ENCODE measurements around the gene SLC6A2. TPM values are rescaled to one million over a fixed set of nuclear protein-coding genes. Genes with fewer than 3 reads are reported as not detected.
A peak's percentile ranks its signal among the peaks of the same experiment; 100 is the strongest.

SLC6A2 gene
- total RNA-seq, 2 donors from 2014 or later = not detected

DNA sequence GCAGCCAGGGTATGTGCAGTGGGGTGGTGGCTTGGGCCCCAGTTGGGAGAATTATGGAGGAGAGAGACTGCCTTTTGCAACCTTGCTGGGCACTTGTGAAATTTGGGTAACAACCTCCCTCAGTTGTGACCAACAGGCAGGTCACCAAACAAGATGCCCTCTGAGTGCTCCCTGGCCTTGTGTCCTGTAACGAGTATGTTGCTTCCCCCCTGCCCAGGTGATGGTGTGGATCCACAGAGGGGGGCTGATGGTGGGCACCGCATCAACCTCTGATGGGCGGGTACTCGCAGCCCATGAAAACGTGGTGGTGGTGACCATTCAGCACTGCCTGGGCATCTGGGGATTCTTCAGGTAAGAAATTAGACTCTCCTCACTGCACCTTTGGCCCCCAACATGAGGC, 74.3 kb downstream of the SLC6A2 start:
- Histone ChIP-seq H3K9me3 (no peaks in the 10 kb centered on the region), H3K4me3 (no peak overlapping the region), H3K36me3 (no peaks in the 10 kb centered on the region), H3K4me1 (no peaks in the 10 kb centered on the region), H3K27ac (no peak overlapping the region), H3K27me3 (no peaks in the 10 kb centered on the region)
- TF ChIP-seq, protein P1, sequence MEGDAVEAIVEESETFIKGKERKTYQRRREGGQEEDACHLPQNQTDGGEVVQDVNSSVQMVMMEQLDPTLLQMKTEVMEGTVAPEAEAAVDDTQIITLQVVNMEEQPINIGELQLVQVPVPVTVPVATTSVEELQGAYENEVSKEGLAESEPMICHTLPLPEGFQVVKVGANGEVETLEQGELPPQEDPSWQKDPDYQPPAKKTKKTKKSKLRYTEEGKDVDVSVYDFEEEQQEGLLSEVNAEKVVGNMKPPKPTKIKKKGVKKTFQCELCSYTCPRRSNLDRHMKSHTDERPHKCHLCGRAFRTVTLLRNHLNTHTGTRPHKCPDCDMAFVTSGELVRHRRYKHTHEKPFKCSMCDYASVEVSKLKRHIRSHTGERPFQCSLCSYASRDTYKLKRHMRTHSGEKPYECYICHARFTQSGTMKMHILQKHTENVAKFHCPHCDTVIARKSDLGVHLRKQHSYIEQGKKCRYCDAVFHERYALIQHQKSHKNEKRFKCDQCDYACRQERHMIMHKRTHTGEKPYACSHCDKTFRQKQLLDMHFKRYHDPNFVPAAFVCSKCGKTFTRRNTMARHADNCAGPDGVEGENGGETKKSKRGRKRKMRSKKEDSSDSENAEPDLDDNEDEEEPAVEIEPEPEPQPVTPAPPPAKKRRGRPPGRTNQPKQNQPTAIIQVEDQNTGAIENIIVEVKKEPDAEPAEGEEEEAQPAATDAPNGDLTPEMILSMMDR (IDR thresholded peaks at IDR 0.05) = no peak
- DNase-seq (ENCODE audit: low spot score) = peak; percentile 34

DNA sequence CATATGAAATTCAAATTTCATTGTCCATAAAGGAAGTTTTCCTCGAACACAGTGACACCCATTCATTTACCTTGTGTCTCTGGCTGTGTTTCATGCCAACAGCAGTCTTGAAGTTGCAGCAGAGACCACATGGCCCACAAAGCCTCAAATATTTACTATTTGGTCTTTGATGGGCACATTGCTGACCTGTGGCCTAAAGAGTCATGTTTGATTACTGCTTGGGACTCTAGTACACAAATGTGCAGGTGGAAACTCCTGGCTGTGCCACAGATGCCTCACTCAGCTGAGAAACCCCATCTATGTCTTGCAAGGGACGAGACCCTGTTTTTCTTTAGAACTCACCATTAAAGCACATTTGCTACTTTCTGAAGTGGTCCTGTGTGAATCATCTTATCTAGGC, 76.7 kb downstream of the SLC6A2 start:
- Histone ChIP-seq H3K4me1 (peaks cover 0 to 2% of the 10 kb centered on the region in 2 donors), H3K36me3 (no peaks in the 10 kb centered on the region), H3K27me3 (no peaks in the 10 kb centered on the region), H3K4me3 (no peak overlapping the region), H3K27ac (no peak overlapping the region), H3K9me3 (no peaks in the 10 kb centered on the region)
- TF ChIP-seq, protein P1 (IDR thresholded peaks at IDR 0.05) = no peak
- peak; percentile 34 for DNase-seq (ENCODE audit: low spot score)

DNA sequence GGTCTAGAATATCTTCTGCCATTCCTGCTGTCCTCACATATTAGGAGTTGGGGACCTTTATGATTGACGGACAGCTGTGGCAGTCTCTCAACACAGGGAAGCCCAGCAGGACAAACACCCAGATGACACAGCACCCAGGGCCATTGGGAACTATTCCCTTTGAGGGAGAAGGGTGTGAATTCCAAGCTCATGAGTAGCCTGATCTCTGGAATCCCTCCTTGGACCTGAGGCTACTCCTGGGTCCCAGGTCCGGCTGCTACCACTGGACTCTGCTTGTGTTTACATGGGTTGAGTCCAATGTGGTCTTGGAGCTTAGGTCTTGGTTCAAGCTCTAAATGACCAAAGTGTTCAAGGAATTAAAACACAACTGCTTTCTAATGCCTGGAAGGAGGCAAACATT, 78.9 kb downstream of the SLC6A2 start:
- peak; percentile 34 for DNase-seq (ENCODE audit: low spot score)
- Histone ChIP-seq H3K4me1 (peaks cover 0 to 4% of the 10 kb centered on the region in 2 donors), H3K4me3 (no peak overlapping the region), H3K27me3 (peaks cover 0 to under 1% of the 10 kb centered on the region in 2 donors), H3K36me3 (no peaks in the 10 kb centered on the region), H3K9me3 (no peaks in the 10 kb centered on the region), H3K27ac (no peak overlapping the region)
- TF ChIP-seq, protein P1 (IDR thresholded peaks at IDR 0.05) = no peak

DNA sequence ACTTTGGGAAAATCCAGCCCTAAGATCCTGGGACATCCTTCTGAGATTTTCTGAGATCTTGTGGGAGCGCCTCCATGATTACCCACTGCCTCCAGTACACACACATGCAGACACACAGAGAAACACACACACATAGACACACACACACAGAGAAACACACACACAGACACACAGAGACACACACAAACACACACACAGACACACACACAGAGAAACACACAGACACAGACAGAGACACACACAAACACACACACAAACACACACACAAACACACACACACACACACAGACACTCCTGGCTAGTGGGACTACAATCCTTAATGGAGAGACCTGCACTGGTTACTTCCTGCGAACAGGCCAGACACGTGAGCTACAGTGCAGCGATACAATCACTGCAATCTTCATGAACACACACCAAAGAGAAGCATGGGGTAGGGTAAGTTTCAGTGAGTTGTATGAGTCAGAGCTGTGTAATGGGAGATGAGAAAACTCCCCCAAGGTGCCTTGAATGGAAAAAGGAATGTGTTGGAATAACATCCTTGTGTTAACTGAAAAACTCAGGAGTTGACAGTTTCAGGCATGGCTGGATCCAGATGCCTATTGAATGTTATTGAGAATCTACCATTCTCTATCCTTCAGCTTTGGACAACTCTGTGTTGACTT, 79.5 kb downstream of the SLC6A2 start:
- Histone ChIP-seq H3K4me3 (no peak overlapping the region), H3K36me3 (no peaks in the 10 kb centered on the region), H3K27me3 (peaks cover 0 to 7% of the 10 kb centered on the region in 2 donors), H3K4me1 (peaks cover 0 to 4% of the 10 kb centered on the region in 2 donors), H3K27ac (no peak overlapping the region), H3K9me3 (no peaks in the 10 kb centered on the region)
- DNase-seq (ENCODE audit: low spot score) = peak; percentile 4
- TF ChIP-seq, protein P1 (IDR thresholded peaks at IDR 0.05) = no peak

DNA sequence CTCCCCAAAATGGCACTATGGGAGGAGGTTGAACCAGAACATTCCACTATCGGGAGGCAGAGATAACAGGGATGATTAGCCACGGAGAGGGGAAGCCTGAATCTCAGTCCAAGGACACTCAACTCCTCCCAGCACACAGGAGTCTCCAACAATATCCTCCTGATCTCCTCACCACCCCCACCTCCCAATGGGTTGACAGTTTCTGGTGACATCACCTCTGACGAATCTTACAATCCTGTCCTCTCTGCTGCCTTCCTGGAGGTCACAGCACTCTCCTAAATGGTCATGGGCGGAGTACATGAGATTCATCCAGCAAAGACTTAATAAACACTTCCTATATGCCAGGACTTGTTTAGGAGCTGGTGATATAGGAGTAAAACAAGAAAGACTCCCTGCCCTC, 80.9 kb downstream of the SLC6A2 start:
- H3K27me3 ChIP-seq = peaks cover 0 to 7% of the 10 kb centered on the region in 2 donors
- H3K9me3 ChIP-seq = no peaks in the 10 kb centered on the region
- peak; percentile 18 for DNase-seq (ENCODE audit: low spot score)
- TF ChIP-seq, protein P1 (IDR thresholded peaks at IDR 0.05) = no peak
- H3K27ac ChIP-seq = no peak overlapping the region
- H3K4me3 ChIP-seq = no peak overlapping the region
- peaks cover 0 to 4% of the 10 kb centered on the region in 2 donors for H3K4me1 ChIP-seq
- no peaks in the 10 kb centered on the region for H3K36me3 ChIP-seq

DNA sequence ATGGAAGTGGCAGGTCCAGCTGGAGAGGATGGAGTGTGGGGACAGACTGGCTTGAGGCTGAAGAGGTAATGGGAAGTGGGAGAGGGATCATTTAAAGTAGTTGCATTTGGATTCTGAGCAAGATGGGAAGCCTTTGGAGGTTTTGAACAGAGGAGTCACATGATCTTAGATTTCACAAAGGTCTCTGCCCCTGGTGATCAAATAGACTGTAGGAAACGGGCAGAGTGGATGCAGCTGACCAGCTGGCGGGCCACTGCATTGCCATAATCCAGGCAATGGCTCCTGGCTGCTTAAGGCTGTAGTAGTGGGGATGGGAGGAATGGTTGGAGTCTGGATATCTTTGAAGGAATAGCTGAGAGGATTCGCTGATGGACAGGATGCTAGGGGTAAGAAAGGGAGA, 81.5 kb downstream of the SLC6A2 start:
- H3K4me1 ChIP-seq = peaks cover 0 to 4% of the 10 kb centered on the region in 2 donors
- TF ChIP-seq, protein P1 (IDR thresholded peaks at IDR 0.05) = no peak
- no peak overlapping the region for H3K4me3 ChIP-seq
- H3K36me3 ChIP-seq = no peaks in the 10 kb centered on the region
- DNase-seq (ENCODE audit: low spot score) = peak; percentile 23
- peaks cover 0 to 7% of the 10 kb centered on the region in 2 donors for H3K27me3 ChIP-seq
- H3K27ac ChIP-seq = no peak overlapping the region
- no peaks in the 10 kb centered on the region for H3K9me3 ChIP-seq

Data from right atrium auricular region (tissue), 2 donors.